ENCODE data around the gene R3HDM1. TPM values are rescaled to one million over a fixed set of nuclear protein-coding genes. Genes with fewer than 3 reads are reported as not detected.
"Not testable (repeated sequence)": the region's sequence is repeated elsewhere in the genome, so short reads cannot be mapped to it uniquely, and the experiment has no call there.

The R3HDM1 gene
- total RNA-seq, 1 donor from 2014 or later: 25.0 TPM

DNA sequence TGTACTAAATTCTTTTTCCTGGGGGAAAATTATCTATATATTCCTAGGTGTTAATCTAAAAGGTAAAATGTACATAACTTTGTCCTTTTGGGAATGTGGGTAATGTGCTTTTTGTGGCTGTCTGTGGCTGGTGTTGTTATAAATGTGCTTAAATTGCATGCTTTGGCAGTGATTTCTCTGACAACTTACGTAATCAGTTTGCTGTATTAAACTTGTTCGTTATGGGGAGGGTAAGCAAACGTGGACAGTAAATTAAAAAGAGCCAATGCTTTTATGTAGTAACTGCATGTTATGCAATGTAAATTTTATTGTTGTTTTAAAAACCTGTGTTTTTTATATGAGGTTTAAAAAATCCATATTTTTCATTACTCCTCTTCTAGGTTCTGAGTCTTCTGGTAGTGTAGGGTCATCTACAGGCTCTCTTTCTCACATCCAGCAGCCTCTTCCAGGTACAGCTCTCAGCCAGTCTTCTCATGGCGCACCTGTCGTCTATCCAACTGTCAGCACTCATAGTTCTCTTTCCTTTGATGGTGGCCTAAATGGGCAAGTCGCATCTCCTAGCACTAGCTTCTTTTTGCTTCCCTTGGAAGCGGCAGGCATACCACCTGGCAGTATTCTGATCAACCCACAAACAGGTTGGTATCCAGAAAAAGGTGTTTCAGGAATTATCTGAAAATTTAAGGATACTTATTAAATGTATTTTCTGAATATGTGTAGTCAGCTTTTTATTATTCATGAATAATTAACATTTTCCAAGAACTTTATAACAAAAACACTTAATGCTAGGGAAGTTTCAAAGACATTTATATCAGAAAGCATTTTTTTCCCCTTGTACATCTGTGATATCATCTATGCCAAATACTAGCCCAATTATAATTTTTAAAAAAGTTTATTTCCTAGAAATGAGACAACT is 110.1 kb downstream of the R3HDM1 start:
- DNase-seq (ENCODE audit: low spot score): no peak

DNA sequence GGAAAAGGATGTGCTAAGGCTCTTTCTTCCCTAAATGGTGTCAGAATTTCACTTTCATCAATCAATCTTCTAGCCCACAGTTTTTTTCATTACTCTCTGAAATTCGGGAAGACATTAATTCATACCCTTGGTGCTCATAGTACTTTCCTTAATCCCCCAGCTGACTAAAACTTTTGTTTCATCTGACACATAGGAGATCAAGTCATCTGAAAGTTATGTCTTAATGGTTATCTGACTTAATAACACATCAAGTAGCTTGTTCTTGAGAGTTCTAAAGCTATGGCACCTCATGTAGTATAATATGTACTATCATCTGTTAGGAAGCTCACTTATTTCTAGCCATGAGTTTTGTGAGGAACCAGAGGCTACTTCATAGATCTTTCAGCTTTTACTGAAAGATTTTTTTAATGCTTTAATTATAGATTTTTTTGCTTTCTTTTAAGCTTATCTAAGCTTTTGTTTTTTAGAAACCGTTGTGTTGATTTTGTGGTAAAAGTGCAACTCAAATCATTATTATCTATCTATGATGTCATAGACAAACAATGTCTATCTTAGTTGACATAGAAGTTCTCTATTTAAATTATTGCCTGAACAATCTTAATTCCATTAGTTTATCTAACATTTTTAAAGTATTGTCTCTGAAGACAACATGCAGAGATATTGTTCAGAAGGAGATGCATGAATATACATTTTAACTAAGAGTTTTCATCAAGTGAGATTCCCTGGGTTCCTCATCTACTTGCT is 116.7 kb downstream of the R3HDM1 start:
- no peak for DNase-seq (ENCODE audit: low spot score)

DNA sequence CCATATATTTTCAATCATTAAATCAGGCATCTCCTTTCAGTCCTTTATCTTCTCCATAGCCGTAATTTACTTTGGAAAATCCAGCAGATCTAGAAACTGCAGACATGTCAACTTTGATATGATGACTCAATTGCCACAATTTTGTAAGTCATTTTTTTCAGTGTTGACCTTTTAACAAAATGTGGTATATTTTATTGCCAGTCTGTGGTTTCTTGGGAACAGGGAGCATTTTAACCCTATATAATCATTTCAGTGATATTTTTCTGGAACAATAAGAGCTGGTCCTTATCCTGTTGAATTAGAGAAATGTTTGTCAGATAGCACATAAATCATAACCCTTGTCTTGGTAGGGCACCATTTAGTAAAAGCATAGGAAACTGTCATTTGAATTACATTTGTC is 119.4 kb downstream of the R3HDM1 start:
- no peak for DNase-seq (ENCODE audit: low spot score)

DNA sequence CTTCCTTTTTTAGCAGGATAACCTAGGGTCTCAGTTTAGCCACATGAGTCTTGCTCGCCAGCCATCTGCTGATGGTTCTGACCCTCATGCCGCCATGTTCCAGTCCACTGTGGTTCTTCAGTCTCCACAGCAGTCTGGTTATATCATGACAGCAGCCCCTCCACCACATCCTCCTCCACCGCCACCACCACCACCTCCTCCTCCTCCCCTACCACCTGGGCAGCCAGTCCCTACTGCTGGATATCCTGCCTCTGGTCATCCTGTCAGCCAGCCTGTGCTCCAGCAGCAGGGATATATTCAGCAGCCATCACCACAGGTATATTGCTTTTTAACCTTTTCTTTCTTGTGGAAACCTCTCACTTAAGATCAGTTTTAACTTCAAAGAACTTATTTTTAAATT is 120.4 kb downstream of the R3HDM1 start:
- DNase-seq (ENCODE audit: low spot score): no peak

DNA sequence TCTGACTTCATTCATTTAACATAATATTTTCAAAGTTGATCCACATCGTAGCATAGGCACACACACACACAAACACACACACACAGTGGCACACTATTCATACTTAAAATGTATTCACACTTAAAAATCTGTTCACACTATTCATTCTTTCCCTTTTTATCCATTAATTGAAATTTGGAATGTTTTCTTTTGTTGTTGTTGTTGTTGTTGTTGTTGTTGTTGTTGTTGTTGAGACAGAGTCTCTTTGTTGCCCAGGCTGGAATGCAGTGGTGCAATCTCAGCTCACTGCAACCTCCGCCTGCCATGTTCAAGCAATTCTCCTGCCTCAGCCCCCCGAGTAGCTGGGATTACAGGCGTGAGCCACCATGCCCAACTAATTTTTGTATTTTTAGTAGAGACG is 123.0 kb downstream of the R3HDM1 start:
- not testable (repeated sequence) for DNase-seq (ENCODE audit: low spot score)

DNA sequence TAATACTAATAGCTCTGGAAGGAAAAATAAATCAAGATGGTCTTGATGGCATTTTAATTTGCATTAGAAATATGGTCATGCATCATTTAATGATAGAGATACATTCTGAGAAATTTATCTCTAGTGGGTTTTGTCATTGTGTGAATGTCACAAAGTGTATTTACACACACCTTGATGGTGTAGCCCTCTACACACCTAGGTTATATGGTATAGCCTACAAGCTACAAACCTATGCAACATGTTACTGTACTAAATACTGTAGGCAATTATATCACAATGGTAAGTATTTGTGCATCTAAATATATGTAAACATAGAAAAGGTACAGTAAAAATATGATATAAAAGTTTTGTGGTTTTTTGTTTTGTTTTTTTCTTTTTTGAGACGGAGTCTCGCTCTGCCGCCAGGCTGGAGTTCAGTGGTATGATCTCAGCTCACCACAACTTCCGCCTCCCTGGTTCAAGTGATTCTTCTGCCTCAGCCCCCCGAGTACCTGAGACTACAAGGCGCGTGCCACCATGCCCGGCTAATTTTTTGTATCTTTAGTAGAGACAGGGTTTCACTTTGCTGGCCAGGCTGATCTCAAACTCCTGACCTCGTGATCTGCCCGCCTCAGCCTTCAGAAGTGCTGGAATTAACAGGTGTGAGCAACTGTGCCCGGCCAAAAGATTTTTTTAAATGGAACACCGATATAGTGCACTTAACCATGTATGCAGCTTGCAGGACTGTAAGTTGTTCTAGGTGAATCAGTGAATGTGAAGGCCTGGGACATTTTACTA is 126.7 kb downstream of the R3HDM1 start:
- no peak for DNase-seq (ENCODE audit: low spot score)

DNA sequence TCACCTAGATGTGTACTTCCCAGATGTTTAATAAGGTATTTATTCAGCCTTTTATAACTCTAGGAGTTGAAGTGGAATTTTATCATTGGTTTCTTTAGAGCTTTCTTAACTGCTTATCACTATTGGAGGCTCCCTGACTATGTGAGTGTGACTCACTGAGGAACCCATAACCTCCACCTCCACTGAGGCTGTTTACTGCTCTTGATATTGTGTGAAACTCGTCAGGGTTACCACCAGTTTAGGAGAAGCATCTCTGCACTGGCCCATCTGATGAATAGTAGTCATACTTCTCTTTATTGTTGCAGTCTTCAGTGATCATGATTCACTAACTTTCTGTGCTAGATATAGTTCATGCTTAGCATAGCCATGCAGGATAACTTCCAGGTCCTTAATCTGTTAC is 130.8 kb downstream of the R3HDM1 start:
- no peak for DNase-seq (ENCODE audit: low spot score)

DNA sequence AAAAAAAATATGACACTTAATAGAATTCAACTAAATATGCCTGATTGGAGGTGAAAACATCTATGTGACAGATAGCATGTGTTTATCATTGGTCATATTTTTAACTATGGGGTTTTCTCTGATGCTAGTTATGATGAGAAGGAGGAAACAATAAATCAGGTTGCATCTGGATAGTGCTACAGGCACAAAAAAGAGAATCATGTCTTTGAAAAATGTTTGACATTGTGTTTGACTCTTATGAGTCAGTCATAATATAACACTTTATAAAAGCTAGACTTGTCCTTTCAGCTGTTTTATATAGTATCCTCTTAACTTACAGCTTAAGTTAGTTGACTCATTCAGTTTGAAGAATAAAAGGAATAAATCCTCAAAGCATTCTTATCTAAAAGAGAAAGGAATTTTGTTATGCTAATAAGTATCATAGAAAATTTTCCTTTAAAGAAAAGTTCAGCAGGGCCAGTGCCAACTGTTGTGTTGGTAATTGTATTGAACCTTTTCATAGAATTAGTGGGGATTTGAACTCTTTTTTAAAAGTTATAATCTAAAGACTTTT is 131.9 kb downstream of the R3HDM1 start:
- no peak for DNase-seq (ENCODE audit: low spot score)

DNA sequence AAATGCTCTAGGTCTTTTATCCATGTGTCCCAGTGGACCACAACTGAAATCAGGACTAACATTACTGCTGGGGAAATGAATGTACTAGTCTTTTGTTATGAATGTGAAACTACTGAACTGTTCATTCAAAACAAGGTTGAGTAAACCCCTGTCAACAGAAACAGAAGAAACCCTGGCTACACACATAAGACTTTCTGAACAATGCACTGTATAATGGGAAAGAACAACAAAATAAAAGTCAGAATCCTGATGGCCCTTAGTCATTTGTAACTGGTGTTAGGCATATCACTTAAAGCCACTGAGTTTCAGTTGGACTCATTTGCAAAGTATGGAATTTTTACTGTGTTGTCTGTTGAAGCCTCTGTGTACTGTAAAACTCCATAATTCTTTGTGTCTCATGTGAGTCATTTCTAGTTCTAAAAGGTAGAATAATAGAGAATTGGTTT is 133.4 kb downstream of the R3HDM1 start:
- no peak for DNase-seq (ENCODE audit: low spot score)

DNA sequence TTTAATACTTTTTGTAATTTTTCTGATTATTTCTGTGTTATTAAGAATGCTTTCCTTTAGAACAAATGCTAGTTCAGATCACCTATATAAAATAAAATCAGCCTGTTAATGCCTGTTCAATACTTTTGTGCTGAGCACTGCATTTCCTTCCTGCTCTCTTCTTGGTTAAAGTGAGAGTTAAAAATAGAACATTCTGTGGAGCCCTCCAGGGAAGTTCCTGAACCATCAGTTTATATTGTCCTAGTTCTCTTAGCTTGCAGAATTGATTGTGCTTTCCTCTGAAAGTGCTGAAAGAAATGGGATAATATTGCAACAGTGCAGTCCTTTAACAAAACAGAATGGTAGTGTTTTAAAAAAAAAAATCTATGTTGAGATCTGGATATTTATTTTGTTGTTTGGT is 135.8 kb downstream of the R3HDM1 start:
- DNase-seq (ENCODE audit: low spot score): no peak

DNA sequence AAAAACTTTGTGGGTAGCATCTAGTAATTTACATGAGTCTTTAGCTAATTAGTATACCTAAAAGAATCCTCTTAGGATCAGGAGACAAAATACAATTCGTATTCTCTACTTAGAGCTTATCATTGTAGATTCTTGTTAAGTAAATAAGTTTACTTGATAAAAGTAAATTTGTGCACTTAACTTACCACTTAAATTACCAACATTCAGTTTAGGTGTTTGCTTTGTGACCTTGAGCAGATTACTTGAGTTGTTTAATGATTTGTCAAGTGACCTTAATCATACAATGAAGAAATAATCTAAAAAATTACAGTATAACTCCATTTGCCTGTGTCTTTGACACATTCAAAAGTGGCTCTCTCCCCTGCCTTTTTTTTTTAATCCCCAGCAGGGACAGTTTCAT is 143.2 kb downstream of the R3HDM1 start:
- DNase-seq (ENCODE audit: low spot score): no peak

DNA sequence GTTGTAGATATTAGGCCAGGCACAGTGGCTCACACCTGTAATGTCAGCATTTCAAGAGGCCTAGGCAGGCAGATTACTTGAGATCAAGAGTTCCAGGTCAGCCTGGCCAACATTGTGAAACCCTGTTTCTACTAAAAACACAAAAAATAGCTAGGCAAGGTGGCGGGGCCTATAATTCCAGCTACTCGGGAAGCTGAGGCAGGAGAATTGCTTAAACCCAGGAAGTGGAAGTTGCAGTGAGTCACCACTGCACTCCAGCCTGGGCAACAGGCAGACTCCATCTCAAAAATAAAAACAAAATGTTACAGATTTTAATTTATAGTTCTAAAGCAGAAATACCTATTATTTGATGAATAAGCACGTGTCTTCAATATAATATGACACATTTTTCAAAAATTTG is 144.7 kb downstream of the R3HDM1 start:
- DNase-seq (ENCODE audit: low spot score): no peak

DNA sequence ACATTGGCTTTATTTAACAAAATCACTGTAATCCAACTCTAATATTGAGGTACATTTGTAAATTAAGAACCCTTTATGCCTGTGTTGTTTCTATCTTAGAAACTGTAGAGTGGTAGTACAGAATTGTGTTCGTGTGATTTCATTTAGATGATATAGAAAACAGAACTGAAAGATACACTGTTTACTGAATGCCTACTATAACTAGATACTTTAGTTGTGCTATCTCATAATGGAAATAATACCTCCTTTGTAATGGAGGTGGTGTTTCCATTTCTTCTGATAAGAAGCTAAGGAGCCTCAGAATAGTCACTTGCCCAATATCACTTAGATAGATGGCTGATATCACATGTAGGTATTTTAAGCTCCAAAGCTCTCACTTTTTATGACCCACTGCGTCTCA is 147.8 kb downstream of the R3HDM1 start:
- DNase-seq (ENCODE audit: low spot score): no peak

DNA sequence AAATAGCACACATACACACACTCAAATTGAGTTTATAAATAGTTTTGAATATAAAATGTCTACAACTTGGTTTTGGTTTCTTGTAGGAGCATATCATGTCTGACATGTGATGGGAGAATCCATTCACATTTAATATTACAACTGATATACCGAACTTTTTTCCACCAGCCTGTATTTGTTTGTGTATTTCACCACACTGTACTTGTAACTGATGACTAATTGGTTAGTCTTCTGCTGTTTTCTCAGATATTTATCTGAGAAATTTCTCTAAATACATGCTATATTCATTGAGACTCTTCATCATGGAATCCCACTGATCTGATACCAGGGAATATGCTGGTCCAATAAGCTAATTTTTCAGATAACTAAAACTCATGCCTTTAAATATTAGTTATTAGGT is 154.1 kb downstream of the R3HDM1 start:
- no peak for DNase-seq (ENCODE audit: low spot score)

DNA sequence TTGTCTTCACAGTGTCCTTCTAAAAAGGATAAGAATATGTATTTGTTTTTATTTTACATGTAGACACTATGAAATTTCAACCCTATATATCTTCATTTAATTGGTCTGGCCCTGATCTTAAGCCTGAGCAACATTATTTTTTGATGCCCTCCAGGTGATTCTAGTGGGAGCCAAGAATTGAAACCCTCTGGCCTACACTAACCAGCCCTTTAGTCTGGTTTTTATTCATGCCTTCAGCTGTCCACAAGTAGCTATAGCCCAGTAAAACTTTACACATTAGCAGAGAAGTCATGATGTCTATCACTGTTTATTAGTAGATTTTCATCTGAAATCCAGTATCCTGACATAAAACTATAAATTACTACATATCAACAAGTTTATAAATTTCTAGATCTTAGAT is 157.7 kb downstream of the R3HDM1 start:
- DNase-seq (ENCODE audit: low spot score): no peak

DNA sequence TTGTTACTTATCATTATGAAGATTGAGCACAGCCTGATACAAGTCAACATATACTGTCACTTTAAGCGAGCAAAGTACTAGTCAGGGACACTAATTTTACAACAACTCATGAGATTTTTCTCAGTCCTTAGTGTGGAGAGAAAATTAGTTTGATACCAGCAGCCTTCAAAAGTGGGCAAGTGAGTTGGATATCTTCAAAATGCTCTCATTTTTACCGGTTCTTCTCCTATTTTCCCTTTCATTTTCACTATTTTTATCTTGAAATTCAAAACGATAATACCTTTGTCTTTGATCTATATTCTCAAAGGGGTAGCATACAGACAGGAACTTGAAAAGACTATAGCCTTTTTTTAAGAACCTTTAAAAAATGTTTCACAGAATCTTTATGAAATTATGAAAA is 158.4 kb downstream of the R3HDM1 start:
- DNase-seq (ENCODE audit: low spot score): no peak

DNA sequence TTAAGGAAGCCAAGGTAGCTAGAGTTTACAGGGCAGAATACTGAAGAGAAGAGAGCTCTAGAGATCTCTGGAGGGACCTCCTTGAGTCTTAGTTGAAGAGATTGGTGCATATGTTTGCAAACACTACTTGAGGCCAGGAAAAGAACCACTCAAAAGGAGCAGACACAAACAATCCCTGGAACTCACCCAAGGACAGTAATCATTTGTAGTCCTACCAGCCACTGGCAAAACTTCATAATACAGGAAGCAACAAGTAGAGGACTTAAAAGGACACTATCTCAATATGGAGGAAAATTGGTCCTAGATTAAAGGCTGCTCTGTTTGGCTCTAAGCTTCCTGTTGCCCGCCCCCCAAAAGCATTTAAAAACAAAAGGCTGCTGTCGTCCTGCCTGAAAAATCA is 163.4 kb downstream of the R3HDM1 start:
- DNase-seq (ENCODE audit: low spot score): no peak

DNA sequence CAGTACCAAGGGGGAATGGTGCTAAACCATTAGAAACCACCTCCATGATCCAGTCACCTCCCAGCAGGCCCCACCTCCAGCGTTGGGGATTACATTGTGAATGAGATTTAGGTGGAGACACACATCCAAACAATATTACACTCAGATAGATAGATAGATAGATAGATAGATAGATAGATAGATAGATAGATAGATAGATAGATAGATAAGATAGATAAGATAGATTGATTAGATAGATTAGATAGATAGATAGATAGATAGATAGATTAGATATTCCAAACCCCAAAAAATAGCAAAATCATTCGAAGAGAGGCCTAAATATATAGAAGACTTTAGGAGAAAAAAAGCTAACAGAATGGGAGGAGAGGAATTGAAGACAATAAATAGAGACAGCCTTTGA is 167.6 kb downstream of the R3HDM1 start:
- no peak for DNase-seq (ENCODE audit: low spot score)

DNA sequence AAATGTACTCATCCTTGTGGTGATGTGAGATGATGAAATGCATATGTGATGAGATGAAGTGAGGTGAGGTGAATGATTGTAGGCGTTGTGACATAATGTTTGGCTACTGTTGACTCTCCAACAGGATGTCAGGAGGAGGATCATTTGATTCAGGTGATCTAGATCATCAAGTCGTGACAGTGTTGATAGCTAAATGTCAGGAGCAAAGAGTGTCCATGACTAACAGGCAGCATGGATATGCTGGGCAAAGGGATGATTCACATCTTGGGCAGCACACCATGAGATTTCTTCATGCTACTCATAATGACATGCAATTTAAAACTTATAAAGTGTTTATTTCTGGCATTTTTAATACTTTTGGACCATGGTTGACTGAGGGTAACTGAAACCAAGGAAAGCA is 170.2 kb downstream of the R3HDM1 start:
- no peak for DNase-seq (ENCODE audit: low spot score)

DNA sequence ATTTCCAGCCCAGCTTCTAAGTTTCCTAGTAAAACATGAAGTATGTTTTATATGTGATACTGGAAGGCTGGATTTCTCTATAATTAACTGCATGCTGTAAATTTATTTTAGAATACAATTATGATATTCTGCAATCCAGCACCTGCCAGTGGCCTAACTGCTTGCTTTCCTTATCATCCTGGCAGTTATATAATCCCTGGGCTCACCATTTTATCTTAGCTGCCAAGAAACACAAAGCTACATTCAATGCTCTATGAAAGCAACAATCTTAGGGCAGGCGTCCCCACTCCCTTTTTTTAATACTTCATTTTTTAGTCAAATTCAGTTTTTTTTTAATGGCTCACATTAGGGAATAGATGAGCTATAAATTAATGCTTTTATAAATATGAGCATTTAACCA is 172.0 kb downstream of the R3HDM1 start:
- DNase-seq (ENCODE audit: low spot score): no peak

DNA sequence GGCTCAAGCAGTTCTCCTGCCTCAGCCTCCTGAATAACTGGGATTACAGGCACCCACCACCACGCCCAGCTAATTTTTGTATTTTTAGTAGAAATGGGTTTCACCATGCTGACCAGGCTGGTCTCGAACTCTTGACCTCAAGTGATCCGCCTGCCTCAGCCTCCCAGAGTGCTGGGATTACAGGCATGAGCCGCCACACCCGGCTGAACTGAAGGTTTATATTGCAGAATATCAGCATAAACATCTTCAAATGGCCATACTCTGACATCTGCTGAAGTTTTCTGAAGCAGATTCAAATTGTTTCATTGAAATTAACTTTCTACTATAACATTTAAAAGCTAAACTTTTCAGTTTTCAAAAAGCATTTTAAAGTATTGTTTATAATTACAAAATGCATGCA is 172.8 kb downstream of the R3HDM1 start:
- not testable (repeated sequence) for DNase-seq (ENCODE audit: low spot score)

DNA sequence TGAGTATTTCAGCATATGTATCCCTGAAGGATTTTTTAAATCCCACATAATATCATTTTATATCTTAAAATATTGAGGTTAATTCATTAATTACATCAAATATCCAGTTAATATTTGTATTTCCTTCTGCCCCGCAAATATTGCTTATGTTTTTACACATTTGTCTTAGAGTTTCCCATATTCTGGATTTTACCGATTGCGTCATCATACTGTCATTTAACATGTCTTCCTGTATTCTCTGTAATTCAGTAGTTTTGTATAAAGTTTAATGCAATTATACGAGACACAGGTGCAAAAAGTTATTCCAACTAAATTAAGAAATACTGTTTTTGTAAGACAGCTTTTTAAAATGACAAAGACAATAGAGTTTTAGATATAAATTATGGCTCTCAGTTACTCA is 176.9 kb downstream of the R3HDM1 start:
- no peak for DNase-seq (ENCODE audit: low spot score)
